GM18520 (cell line): ENCODE measurements around the gene GNG4.

Experiments used
- ATAC-seq: cut with Tn5 transposase; IDR thresholded peaks from one replicate; pipeline ENCODE4 v1.9.1; 2021; ENCODE audit not compliant: unreplicated experiment

The GNG4 gene

GRCh38 chr1:235500971-235501540, 148.5 kb downstream of the GNG4 start:
- no peak for ATAC-seq
